Endothelial cell of umbilical vein (primary cell): ENCODE measurements around the gene DTD1. TPM values are rescaled to one million over a fixed set of nuclear protein-coding genes. Genes with fewer than 3 reads are reported as not detected.

Experiments
- BruUV-seq: library from RNA; stranded (reverse); fragments of 400-500 nt; replicated peaks from 2 replicates; lab custom pipeline; 2021; lab: Mats Ljungman, UMichigan
- CTCF ChIA-PET: fragments of 300-600, 350-600 bp; sonication (Branson Sonifier 250); formaldehyde crosslinking; loops from one replicate; lab custom pipeline; 2021; ENCODE audit warnings: antibody characterized with exemption, inconsistent platforms; lab: Charles Lee
- POLR2A ChIA-PET: fragments of 300-600, 350-600 bp; sonication (Branson Sonifier 250); formaldehyde crosslinking; loops from one replicate; lab custom pipeline; 2021; ENCODE audit warnings: antibody characterized with exemption, inconsistent platforms; lab: Charles Lee
- DNase-seq: peaks from one replicate; pipeline ENCODE4 v3.0.0-alpha.2; 2011; ENCODE audit warnings: low read depth, low spot score
- FAIRE-seq: peaks from 2 replicates; lab custom pipeline; 2011; peaks lifted over from hg19 to GRCh38; lab: Jason Lieb, UNC
- H2AFZ ChIP-seq: 2 replicates; pipeline ENCODE4 v1.6.0; 2012; ENCODE audit warnings: low read depth, low read length, control low read depth, inconsistent platforms
- H3K27ac ChIP-seq: 2 replicates; pipeline ENCODE4 v1.5.1; 2011; ENCODE audit warnings: low read depth, mild to moderate bottlenecking, control low read depth, low read length, moderate library complexity; ENCODE audit not compliant: insufficient read depth
- H3K27me3 ChIP-seq, 2 experiments: 2 replicates each; pipeline versions ENCODE4 v1.6.0 to v1.6.1; 2011; ENCODE audit warnings: low read length in 2 of 2, mixed read lengths in 1 of 2; ENCODE audit not compliant: control insufficient read depth in 2 of 2, insufficient read depth in 2 of 2
- H3K36me3 ChIP-seq, 2 experiments: 2 replicates in 1 of 2; 3 replicates in 1 of 2; pipeline ENCODE4 v1.5.1; 2011; ENCODE audit warnings: low read length in 2 of 2, mild to moderate bottlenecking in 1 of 2, moderate library complexity in 1 of 2; ENCODE audit not compliant: control insufficient read depth in 2 of 2, insufficient read depth in 2 of 2; ENCODE audit errors: extremely low read depth in 1 of 2
- H3K4me1 ChIP-seq: 3 replicates; pipeline ENCODE4 v1.5.1; 2011; ENCODE audit warnings: mild to moderate bottlenecking, low read length; ENCODE audit not compliant: control insufficient read depth, insufficient read depth; ENCODE audit errors: extremely low read depth
- H3K4me2 ChIP-seq: 2 replicates; pipeline ENCODE4 v1.6.1; 2011; ENCODE audit warnings: low read length, control low read depth, mixed read lengths; ENCODE audit not compliant: insufficient read depth
- H3K4me3 ChIP-seq, 3 experiments: fragments of 200-600 bp in 1 of 3; sonication (generic), shearing (Covaris generic) in 1 of 3; replicated peaks in 1 of 3; 2 replicates each; pipeline ENCODE4 v1.5.1; 2011 to 2016; ENCODE audit warnings: control low read depth in 3 of 3, low read length in 3 of 3, mild to moderate bottlenecking in 2 of 3, inconsistent platforms in 1 of 3, low read depth in 1 of 3, moderate library complexity in 1 of 3; ENCODE audit not compliant: insufficient read depth in 1 of 3
- H3K79me2 ChIP-seq: 2 replicates; pipeline ENCODE4 v1.6.0; 2012; ENCODE audit warnings: low read length, inconsistent platforms; ENCODE audit not compliant: control insufficient read depth, insufficient read depth
- H3K9ac ChIP-seq: replicated peaks from 2 replicates; pipeline ENCODE3; 2011; ENCODE audit warnings: low read length, control low read depth; ENCODE audit not compliant: insufficient read depth; ENCODE audit errors: extremely low read depth
- H3K9me1 ChIP-seq: replicated peaks from 3 replicates; pipeline ENCODE4 v1.6.0; 2011; ENCODE audit warnings: mild to moderate bottlenecking, low read length; ENCODE audit not compliant: control insufficient read depth, insufficient read depth; ENCODE audit errors: extremely low read depth
- H3K9me3 ChIP-seq: replicated peaks from 2 replicates; pipeline ENCODE4 v1.5.1; 2012; ENCODE audit warnings: low read length, inconsistent platforms; ENCODE audit not compliant: control insufficient read depth, insufficient read depth
- H4K20me1 ChIP-seq: replicated peaks from 2 replicates; pipeline ENCODE3; 2011; ENCODE audit warnings: mild to moderate bottlenecking, low read length; ENCODE audit not compliant: control insufficient read depth, insufficient read depth; ENCODE audit errors: extremely low read depth
- EZH2 ChIP-seq: IDR thresholded peaks from 2 replicates; pipeline ENCODE4 v1.6.1; 2012; ENCODE audit warnings: borderline replicate concordance, low read depth, mild to moderate bottlenecking, moderate library complexity, low read length, inconsistent platforms; ENCODE audit not compliant: severe bottlenecking
- FOS ChIP-seq: IDR thresholded peaks from 2 replicates; pipeline ENCODE4 v1.6.1; 2011; ENCODE audit warnings: mild to moderate bottlenecking, low read length, moderate library complexity, borderline replicate concordance; ENCODE audit not compliant: insufficient read depth
- GATA2 ChIP-seq: IDR thresholded peaks from 2 replicates; pipeline ENCODE4 v1.7.0; 2011; ENCODE audit warnings: low read depth, mild to moderate bottlenecking, moderate library complexity, mixed read lengths, low read length; ENCODE audit not compliant: insufficient read length, insufficient read depth
- JUN ChIP-seq: IDR thresholded peaks from 2 replicates; pipeline ENCODE4 v1.6.1; 2011; ENCODE audit warnings: borderline replicate concordance, low read depth; ENCODE audit not compliant: insufficient read length, insufficient read depth
- MYC ChIP-seq: IDR thresholded peaks from one replicate; pipeline ENCODE4 v1.6.1; 2011; ENCODE audit warnings: mild to moderate bottlenecking, low read depth, low read length
- POLR2A ChIP-seq: IDR thresholded peaks from 2 replicates; pipeline ENCODE4 v1.6.1; 2012; ENCODE audit warnings: low read depth, mild to moderate bottlenecking, control low read depth, low read length
- POLR2AphosphoS5 ChIP-seq: IDR thresholded peaks from 2 replicates; pipeline ENCODE4 v1.6.1; 2012; ENCODE audit warnings: low read depth, mild to moderate bottlenecking, control low read depth, low read length, moderate library complexity; ENCODE audit not compliant: insufficient read depth
- dilution Hi-C: fragments of 300-500 bp; cut with MboI; formaldehyde crosslinking; loops from one replicate; pipeline ENCODE4 v1.15.0; 2019; ENCODE audit warnings: low sequenced_read_pairs; ENCODE audit not compliant: extremely low pct_ligation_motif_present
- intact Hi-C: fragments of 100-400 bp; cut with micrococcal nuclease; formaldehyde crosslinking; loops from one replicate; pipeline ENCODE4 v1.10.0; 2022
- polyA plus RNA-seq, 4 experiments: library from polyadenylated mRNA; depleted of rRNA in 3 of 4; stranded (reverse) in 3 of 4; unstranded in 1 of 4; fragments of >200 nt; gene quantifications; 2 replicates each; pipeline versions ENCODE4 v1.2.1 to v1.2.3, GENCODE V29; 2011 to 2012; ENCODE audit warnings: missing spikeins in 1 of 4
- total RNA-seq: library from RNA; stranded (reverse); gene quantifications from 2 replicates; pipeline ENCODE4 v1.2.3, GENCODE V29; 2021
- TF ChIP-seq, protein P1 (sequence below), 2 donors: IDR thresholded peaks; 1 replicate in 1 of 2; 2 replicates in 1 of 2; pipeline ENCODE4 v1.5.1; 2011; ENCODE audit warnings: low read length in 2 of 2, mild to moderate bottlenecking in 2 of 2, moderate library complexity in 2 of 2, control low read depth in 1 of 2, inconsistent platforms in 1 of 2, low read depth in 1 of 2; ENCODE audit not compliant: insufficient read depth in 1 of 2; ENCODE audit errors: extremely low read depth in 1 of 2
- TF ChIP-seq, protein P2 (sequence below): IDR thresholded peaks from 2 replicates; pipeline ENCODE4 v1.6.1; 2011; ENCODE audit not compliant: insufficient read depth, insufficient read length

The DTD1 gene
- total and polyA plus RNA-seq, 2 donors (not counting 3 experiments of a cell fraction or from before 2014, with no cell fraction given) = 48.2 to 50.8 TPM

DNA sequence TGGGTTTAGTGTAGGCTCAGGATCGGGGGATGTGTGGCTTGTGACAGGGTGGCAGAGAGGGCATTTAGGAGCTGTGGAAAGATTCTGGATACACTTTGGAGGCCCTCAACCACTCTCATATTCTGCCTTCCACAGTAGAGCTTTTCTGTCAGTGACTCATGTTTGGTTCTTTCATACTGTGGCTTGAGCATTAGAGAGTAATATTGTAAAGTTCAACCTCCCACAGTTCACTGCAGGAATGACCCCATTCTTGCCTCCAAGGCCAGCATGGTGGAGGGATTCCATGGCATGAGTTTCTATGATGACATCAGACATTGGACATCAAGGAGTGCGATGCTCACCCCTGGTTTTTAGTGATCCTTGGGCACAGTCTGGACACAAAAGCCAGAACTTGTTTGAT, 50.9 kb downstream of the DTD1 start:
- no peaks in the 10 kb centered on the region for H4K20me1 ChIP-seq
- no peak overlapping the region for H2AFZ ChIP-seq
- H3K79me2 ChIP-seq = no peaks in the 10 kb centered on the region
- FAIRE-seq (no peak), DNase-seq (no peak)
- H3K27ac ChIP-seq = no peak overlapping the region
- H3K9me1 ChIP-seq = no peaks in the 10 kb centered on the region
- H3K9me3 ChIP-seq = no peaks in the 10 kb centered on the region
- H3K4me3 ChIP-seq = no peak overlapping the region
- ChIA-PET CTCF (interaction anchor here (1.6 kb wide), 1 partner anchor 945 kb away, joined by 3 read pairs; no protein-coding TSS in a partner anchor), POLR2A (interaction anchor here (0.6 kb wide), 1 partner anchor 27 kb away, joined by 6 read pairs; no protein-coding TSS in a partner anchor)
- no peak overlapping the region for H3K4me2 ChIP-seq
- H3K4me1 ChIP-seq = no peaks in the 10 kb centered on the region
- no peak overlapping the region for H3K9ac ChIP-seq
- dilution Hi-C loops = no loop called here
- H3K27me3 ChIP-seq = no peaks in the 10 kb centered on the region
- BruUV-seq = no TSS peak
- no peaks in the 10 kb centered on the region for H3K36me3 ChIP-seq
- no peak for TF ChIP-seq FOS
- TF ChIP-seq, protein P1, sequence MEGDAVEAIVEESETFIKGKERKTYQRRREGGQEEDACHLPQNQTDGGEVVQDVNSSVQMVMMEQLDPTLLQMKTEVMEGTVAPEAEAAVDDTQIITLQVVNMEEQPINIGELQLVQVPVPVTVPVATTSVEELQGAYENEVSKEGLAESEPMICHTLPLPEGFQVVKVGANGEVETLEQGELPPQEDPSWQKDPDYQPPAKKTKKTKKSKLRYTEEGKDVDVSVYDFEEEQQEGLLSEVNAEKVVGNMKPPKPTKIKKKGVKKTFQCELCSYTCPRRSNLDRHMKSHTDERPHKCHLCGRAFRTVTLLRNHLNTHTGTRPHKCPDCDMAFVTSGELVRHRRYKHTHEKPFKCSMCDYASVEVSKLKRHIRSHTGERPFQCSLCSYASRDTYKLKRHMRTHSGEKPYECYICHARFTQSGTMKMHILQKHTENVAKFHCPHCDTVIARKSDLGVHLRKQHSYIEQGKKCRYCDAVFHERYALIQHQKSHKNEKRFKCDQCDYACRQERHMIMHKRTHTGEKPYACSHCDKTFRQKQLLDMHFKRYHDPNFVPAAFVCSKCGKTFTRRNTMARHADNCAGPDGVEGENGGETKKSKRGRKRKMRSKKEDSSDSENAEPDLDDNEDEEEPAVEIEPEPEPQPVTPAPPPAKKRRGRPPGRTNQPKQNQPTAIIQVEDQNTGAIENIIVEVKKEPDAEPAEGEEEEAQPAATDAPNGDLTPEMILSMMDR (IDR thresholded peaks at IDR 0.05; ENCODE audit: extremely low read depth in 1 of 2, insufficient read depth in 1 of 2, low read depth in 1 of 2, low read length in 2 of 2) = no peak
- no peak for TF ChIP-seq EZH2
- TF ChIP-seq MYC = no peak
- no peak for TF ChIP-seq JUN
- TF ChIP-seq POLR2AphosphoS5 = no peak
- TF ChIP-seq GATA2 = no peak
- TF ChIP-seq POLR2A = no peak
- TF ChIP-seq, protein P2, sequence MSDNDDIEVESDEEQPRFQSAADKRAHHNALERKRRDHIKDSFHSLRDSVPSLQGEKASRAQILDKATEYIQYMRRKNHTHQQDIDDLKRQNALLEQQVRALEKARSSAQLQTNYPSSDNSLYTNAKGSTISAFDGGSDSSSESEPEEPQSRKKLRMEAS = no peak
- intact Hi-C loops = loop anchor here (10.0 kb wide), 1 partner anchor 566 kb away; no protein-coding TSS in a partner anchor
